HEK293 (cell line): ENCODE data around the gene CENPH.

ENCODE experiments used
- CTCF ChIA-PET: fragments of 350-600 bp; formaldehyde crosslinking; extraction: SDS; loops from one replicate; lab custom pipeline; 2021; ENCODE audit warnings: antibody characterized with exemption; lab: Yijun Ruan, JAX
- POLR2A ChIA-PET: fragments of 300-600 bp; formaldehyde crosslinking; extraction: SDS; loops from one replicate; lab custom pipeline; 2020; ENCODE audit warnings: antibody characterized with exemption, inconsistent platforms; lab: Yijun Ruan, JAX
- H3K27ac ChIP-seq: fragments of 200-500 bp; sonication (Bioruptor generic); 2 replicates; pipeline ENCODE4 v1.5.1; 2014; ENCODE audit warnings: low read depth, low read length, control low read depth, inconsistent platforms; ENCODE audit errors: extremely low read depth
- H3K36me3 ChIP-seq, 2 experiments: fragments of 200-500 bp in 1 of 2; sonication (Bioruptor generic) in 1 of 2; 1 replicate in 1 of 2; 2 replicates in 1 of 2; pipeline ENCODE4 v1.5.1; 2014 to 2017; ENCODE audit warnings: inconsistent platforms in 2 of 2, low read length in 2 of 2; ENCODE audit not compliant: control insufficient read depth in 2 of 2, insufficient read depth in 1 of 2
- H3K4me1 ChIP-seq: fragments of 200-500 bp; sonication (Bioruptor generic); 2 replicates; pipeline ENCODE4 v1.5.1; 2014; ENCODE audit warnings: mild to moderate bottlenecking, low read length, inconsistent platforms; ENCODE audit not compliant: control insufficient read depth, insufficient read depth
- H3K4me3 ChIP-seq: 2 replicates; pipeline ENCODE4 v1.5.1; 2011; ENCODE audit warnings: low read depth, mild to moderate bottlenecking, control low read depth, low read length, moderate library complexity
- H3K9me3 ChIP-seq: fragments of 200-500 bp; sonication (Bioruptor generic); 2 replicates; pipeline ENCODE4 v1.5.1; 2014; ENCODE audit warnings: low read depth, low read length, inconsistent platforms; ENCODE audit not compliant: control insufficient read depth, insufficient read depth
- EGR2 ChIP-seq: fragments of 450-650 bp; formaldehyde crosslinking; IDR thresholded peaks from 2 replicates; pipeline ENCODE4 v1.5.1; 2016; ENCODE audit warnings: low read depth, missing biosample characterization, missing genetic modification characterization
- GLI2 ChIP-seq: fragments of 450-650 bp; formaldehyde crosslinking; IDR thresholded peaks from 2 replicates; pipeline ENCODE4; 2017; ENCODE audit warnings: missing biosample characterization, missing genetic modification characterization, low read depth, borderline replicate concordance
- GLIS2 ChIP-seq: fragments of 450-650 bp; formaldehyde crosslinking; IDR thresholded peaks from 2 replicates; pipeline ENCODE4 v1.5.1; 2016; ENCODE audit warnings: missing biosample characterization, missing genetic modification characterization
- KLF8 ChIP-seq: fragments of 450-650 bp; formaldehyde crosslinking; IDR thresholded peaks from 2 replicates; pipeline ENCODE4 v1.5.1; 2016; ENCODE audit warnings: missing biosample characterization, missing genetic modification characterization
- OSR2 ChIP-seq: fragments of 450-650 bp; formaldehyde crosslinking; IDR thresholded peaks from 2 replicates; pipeline ENCODE4 v1.5.1; 2016; ENCODE audit warnings: missing biosample characterization, missing genetic modification characterization
- SALL2 ChIP-seq: fragments of 450-650 bp; formaldehyde crosslinking; IDR thresholded peaks from 2 replicates; pipeline ENCODE4 v1.5.0; 2017; ENCODE audit warnings: missing biosample characterization, mild to moderate bottlenecking, missing genetic modification characterization, borderline replicate concordance
- SCRT1 ChIP-seq: fragments of 450-650 bp; formaldehyde crosslinking; IDR thresholded peaks from 2 replicates; pipeline ENCODE4 v1.5.1; 2016; ENCODE audit warnings: missing biosample characterization, missing genetic modification characterization, borderline replicate concordance
- SETDB1 ChIP-seq: IDR thresholded peaks from one replicate; pipeline ENCODE4 v1.6.1; 2017; ENCODE audit warnings: mild to moderate bottlenecking, low read length, moderate library complexity, mixed read lengths; ENCODE audit not compliant: insufficient read length
- TRIM28 ChIP-seq: IDR thresholded peaks from 2 replicates; pipeline ENCODE4 v1.6.1; 2011; ENCODE audit warnings: low read length, control low read depth, borderline replicate concordance
- ZBTB21 ChIP-seq: fragments of 450-650 bp; formaldehyde crosslinking; IDR thresholded peaks from 2 replicates; pipeline ENCODE4 v1.5.1; 2017; ENCODE audit warnings: missing biosample characterization, missing genetic modification characterization
- ZNF133 ChIP-seq: fragments of 450-650 bp; formaldehyde crosslinking; IDR thresholded peaks from 2 replicates; pipeline ENCODE4 v1.5.1; 2016; ENCODE audit warnings: missing biosample characterization, missing genetic modification characterization
- ZNF223 ChIP-seq: fragments of 450-650 bp; formaldehyde crosslinking; IDR thresholded peaks from 2 replicates; pipeline ENCODE4 v1.5.1; 2016; ENCODE audit warnings: missing biosample characterization, missing genetic modification characterization
- ZNF274 ChIP-seq, 2 experiments: fragments of 200-500 bp in 1 of 2; fragments of 450-650 bp in 1 of 2; sonication (Bioruptor generic) in 1 of 2; formaldehyde crosslinking in 1 of 2; IDR thresholded peaks; 2 replicates each; pipeline versions ENCODE4 v1.5.1 to v1.6.1; 2014 to 2016; ENCODE audit warnings: borderline replicate concordance in 1 of 2, inconsistent platforms in 1 of 2, low read length in 1 of 2, missing biosample characterization in 1 of 2, missing genetic modification characterization in 1 of 2
- ZNF416 ChIP-seq: fragments of 450-650 bp; formaldehyde crosslinking; IDR thresholded peaks from 2 replicates; pipeline ENCODE4 v1.5.1; 2016; ENCODE audit warnings: missing biosample characterization, missing genetic modification characterization
- ZNF558 ChIP-seq: fragments of 450-650 bp; formaldehyde crosslinking; IDR thresholded peaks from 2 replicates; pipeline ENCODE4 v1.5.1; 2016; ENCODE audit warnings: missing biosample characterization, missing genetic modification characterization
- ZNF585B ChIP-seq: fragments of 450-650 bp; formaldehyde crosslinking; IDR thresholded peaks from 2 replicates; pipeline ENCODE4 v1.5.1; 2016; ENCODE audit warnings: missing biosample characterization, missing genetic modification characterization
- ZNF660 ChIP-seq: fragments of 450-650 bp; IDR thresholded peaks from 2 replicates; pipeline ENCODE4 v1.5.1; 2018; ENCODE audit warnings: missing biosample characterization, mild to moderate bottlenecking, missing genetic modification characterization
- TF ChIP-seq, protein P1 (sequence below): fragments of 450-650 bp; formaldehyde crosslinking; IDR thresholded peaks from 2 replicates; pipeline ENCODE4 v1.5.1; 2016; ENCODE audit warnings: missing biosample characterization, missing genetic modification characterization
- TF ChIP-seq, protein P2 (sequence below): fragments of 450-650 bp; formaldehyde crosslinking; IDR thresholded peaks from 2 replicates; pipeline ENCODE4 v1.5.1; 2016; ENCODE audit warnings: missing biosample characterization, missing genetic modification characterization
- TF ChIP-seq, protein P3 (sequence below): fragments of 450-650 bp; formaldehyde crosslinking; IDR thresholded peaks from 2 replicates; pipeline ENCODE4 v1.5.1; 2017; ENCODE audit warnings: missing biosample characterization, missing genetic modification characterization
- TF ChIP-seq, protein P4 (sequence below): fragments of 450-650 bp; formaldehyde crosslinking; IDR thresholded peaks from 2 replicates; pipeline ENCODE4 v1.5.1; 2016; ENCODE audit warnings: missing biosample characterization, missing genetic modification characterization
- TF ChIP-seq, protein P5 (sequence below): fragments of 450-650 bp; formaldehyde crosslinking; IDR thresholded peaks from 2 replicates; pipeline ENCODE4 v1.5.1; 2016; ENCODE audit warnings: missing biosample characterization, missing genetic modification characterization
- TF ChIP-seq, protein P6 (sequence below): fragments of 450-650 bp; formaldehyde crosslinking; IDR thresholded peaks from 2 replicates; pipeline ENCODE4 v1.5.1; 2016; ENCODE audit warnings: missing biosample characterization, missing genetic modification characterization, low read depth
- TF ChIP-seq, protein P7 (sequence below): fragments of 450-650 bp; formaldehyde crosslinking; IDR thresholded peaks from 2 replicates; pipeline ENCODE4; 2016; ENCODE audit warnings: missing biosample characterization, missing genetic modification characterization

Gene CENPH, protein sequence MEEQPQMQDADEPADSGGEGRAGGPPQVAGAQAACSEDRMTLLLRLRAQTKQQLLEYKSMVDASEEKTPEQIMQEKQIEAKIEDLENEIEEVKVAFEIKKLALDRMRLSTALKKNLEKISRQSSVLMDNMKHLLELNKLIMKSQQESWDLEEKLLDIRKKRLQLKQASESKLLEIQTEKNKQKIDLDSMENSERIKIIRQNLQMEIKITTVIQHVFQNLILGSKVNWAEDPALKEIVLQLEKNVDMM

DNA sequence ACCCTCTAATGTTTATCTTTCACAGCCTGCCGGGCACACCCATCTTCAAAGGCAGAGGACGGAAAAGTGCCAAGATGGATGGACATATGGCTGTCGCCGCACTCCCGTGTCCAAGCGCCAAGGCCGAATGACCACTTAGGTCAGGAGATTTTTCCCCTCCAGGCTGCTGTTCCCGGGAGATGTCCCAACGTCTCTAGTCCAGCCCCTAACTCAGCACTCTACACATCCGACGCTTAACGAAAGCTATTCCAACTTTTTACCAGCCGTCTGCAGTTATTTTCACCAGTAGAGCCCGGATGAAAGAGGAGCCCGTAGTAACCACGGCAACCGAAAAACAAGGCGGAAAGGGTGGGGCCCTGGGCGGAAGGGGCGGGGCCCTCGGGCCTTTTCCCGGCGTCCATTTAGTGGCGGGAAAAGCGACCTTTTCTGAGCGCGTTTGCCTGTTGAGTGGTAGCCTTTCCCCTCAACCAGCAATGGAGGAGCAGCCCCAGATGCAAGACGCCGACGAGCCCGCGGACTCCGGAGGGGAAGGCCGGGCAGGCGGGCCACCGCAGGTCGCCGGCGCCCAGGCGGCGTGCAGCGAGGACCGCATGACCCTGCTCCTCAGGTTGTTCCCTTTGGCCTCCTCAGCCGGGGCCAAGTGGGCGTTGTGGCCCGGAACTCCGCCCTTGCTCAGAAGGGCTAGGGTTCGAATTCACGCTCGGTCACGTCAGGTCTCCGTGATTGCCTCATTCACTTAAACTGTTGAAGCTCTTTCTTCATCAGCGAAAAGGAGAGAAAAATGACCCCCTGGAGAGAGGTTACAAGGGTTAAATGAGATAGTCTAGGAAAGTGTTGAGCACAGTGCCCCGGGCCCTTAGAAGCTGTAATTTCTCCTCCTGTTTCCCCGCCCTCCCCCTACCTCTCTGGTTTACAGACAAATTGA is at the start of gene CENPH:
TSS of gene CENPH (plus strand) at position 422 of the 925 bp plus-strand sequence. CDS start at position 474, 52 bp downstream.
- Histone ChIP-seq H3K4me1 (no peaks in the 10 kb centered on the region), H3K27ac (peak within 1 kb of the TSS; percentile 89), H3K36me3 (peaks cover 26% of the 10 kb centered on the region in 2 experiments), H3K9me3 (no peaks in the 10 kb centered on the region), H3K4me3 (peak within 1 kb of the TSS; percentile 97)
- POLR2A ChIA-PET = interaction anchor here (0.7 to 2.6 kb wide), 14 partner anchors 9 to 238 kb away, joined by 3 to 16 read pairs (median 4); partner anchors contain the start of genes AK6, CCDC125, CCNB1 and CDK7
- CTCF ChIA-PET = no interaction called here
- TF ChIP-seq, protein P1, sequence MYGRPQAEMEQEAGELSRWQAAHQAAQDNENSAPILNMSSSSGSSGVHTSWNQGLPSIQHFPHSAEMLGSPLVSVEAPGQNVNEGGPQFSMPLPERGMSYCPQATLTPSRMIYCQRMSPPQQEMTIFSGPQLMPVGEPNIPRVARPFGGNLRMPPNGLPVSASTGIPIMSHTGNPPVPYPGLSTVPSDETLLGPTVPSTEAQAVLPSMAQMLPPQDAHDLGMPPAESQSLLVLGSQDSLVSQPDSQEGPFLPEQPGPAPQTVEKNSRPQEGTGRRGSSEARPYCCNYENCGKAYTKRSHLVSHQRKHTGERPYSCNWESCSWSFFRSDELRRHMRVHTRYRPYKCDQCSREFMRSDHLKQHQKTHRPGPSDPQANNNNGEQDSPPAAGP (tag by site-specific recombination) = peak; percentile 66
- TF ChIP-seq SCRT1 (tag by site-specific recombination) = peak; percentile 98
- TF ChIP-seq ZNF223 (tag by site-specific recombination) = no peak
- TF ChIP-seq TRIM28 = 0 out of 2 replicates have a peak, but pooled peaks have one; percentile 50
- TF ChIP-seq, protein P2, sequence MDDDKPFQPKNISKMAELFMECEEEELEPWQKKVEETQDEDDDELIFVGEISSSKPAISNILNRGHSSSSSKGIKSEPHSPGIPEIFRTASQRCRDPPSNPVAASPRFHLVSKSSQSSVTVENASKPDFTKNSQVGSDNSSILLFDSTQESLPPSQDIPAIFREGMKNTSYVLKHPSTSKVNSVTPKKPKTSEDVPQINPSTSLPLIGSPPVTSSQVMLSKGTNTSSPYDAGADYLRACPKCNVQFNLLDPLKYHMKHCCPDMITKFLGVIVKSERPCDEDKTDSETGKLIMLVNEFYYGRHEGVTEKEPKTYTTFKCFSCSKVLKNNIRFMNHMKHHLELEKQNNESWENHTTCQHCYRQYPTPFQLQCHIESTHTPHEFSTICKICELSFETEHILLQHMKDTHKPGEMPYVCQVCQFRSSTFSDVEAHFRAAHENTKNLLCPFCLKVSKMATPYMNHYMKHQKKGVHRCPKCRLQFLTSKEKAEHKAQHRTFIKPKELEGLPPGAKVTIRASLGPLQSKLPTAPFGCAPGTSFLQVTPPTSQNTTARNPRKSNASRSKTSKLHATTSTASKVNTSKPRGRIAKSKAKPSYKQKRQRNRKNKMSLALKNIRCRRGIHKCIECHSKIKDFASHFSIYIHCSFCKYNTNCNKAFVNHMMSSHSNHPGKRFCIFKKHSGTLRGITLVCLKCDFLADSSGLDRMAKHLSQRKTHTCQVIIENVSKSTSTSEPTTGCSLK = no peak
- TF ChIP-seq ZNF558 (tag by site-specific recombination) = no peak
- TF ChIP-seq, protein P3, sequence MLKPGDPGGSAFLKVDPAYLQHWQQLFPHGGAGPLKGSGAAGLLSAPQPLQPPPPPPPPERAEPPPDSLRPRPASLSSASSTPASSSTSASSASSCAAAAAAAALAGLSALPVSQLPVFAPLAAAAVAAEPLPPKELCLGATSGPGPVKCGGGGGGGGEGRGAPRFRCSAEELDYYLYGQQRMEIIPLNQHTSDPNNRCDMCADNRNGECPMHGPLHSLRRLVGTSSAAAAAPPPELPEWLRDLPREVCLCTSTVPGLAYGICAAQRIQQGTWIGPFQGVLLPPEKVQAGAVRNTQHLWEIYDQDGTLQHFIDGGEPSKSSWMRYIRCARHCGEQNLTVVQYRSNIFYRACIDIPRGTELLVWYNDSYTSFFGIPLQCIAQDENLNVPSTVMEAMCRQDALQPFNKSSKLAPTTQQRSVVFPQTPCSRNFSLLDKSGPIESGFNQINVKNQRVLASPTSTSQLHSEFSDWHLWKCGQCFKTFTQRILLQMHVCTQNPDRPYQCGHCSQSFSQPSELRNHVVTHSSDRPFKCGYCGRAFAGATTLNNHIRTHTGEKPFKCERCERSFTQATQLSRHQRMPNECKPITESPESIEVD = no peak; the same call in 1 of the 2 replicates
- TF ChIP-seq OSR2 = no peak
- no peak for TF ChIP-seq ZNF133 (tag by site-specific recombination)
- no peak for TF ChIP-seq ZNF416 (tag by site-specific recombination)
- no peak for TF ChIP-seq ZNF274 (IDR thresholded peaks at IDR 0.05; ENCODE audit: low read length)
- no peak for TF ChIP-seq ZNF274 (tag by site-specific recombination; IDR thresholded peaks at IDR 0.05; ENCODE audit: borderline replicate concordance)
- TF ChIP-seq ZBTB21 = peak; percentile 82
- TF ChIP-seq, protein P4, sequence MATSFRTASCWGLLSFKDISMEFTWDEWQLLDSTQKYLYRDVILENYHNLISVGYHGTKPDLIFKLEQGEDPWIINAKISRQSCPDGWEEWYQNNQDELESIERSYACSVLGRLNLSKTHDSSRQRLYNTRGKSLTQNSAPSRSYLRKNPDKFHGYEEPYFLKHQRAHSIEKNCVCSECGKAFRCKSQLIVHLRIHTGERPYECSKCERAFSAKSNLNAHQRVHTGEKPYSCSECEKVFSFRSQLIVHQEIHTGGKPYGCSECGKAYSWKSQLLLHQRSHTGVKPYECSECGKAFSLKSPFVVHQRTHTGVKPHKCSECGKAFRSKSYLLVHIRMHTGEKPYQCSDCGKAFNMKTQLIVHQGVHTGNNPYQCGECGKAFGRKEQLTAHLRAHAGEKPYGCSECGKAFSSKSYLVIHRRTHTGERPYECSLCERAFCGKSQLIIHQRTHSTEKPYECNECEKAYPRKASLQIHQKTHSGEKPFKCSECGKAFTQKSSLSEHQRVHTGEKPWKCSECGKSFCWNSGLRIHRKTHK (tag by site-specific recombination) = no peak
- peak; percentile 25 for TF ChIP-seq SETDB1
- no peak for TF ChIP-seq GLIS2 (tag by site-specific recombination)
- no peak for TF ChIP-seq SALL2
- TF ChIP-seq, protein P5, sequence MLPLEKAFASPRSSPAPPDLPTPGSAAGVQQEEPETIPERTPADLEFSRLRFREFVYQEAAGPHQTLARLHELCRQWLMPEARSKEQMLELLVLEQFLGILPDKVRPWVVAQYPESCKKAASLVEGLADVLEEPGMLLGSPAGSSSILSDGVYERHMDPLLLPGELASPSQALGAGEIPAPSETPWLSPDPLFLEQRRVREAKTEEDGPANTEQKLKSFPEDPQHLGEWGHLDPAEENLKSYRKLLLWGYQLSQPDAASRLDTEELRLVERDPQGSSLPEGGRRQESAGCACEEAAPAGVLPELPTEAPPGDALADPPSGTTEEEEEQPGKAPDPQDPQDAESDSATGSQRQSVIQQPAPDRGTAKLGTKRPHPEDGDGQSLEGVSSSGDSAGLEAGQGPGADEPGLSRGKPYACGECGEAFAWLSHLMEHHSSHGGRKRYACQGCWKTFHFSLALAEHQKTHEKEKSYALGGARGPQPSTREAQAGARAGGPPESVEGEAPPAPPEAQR = no peak
- TF ChIP-seq, protein P6, sequence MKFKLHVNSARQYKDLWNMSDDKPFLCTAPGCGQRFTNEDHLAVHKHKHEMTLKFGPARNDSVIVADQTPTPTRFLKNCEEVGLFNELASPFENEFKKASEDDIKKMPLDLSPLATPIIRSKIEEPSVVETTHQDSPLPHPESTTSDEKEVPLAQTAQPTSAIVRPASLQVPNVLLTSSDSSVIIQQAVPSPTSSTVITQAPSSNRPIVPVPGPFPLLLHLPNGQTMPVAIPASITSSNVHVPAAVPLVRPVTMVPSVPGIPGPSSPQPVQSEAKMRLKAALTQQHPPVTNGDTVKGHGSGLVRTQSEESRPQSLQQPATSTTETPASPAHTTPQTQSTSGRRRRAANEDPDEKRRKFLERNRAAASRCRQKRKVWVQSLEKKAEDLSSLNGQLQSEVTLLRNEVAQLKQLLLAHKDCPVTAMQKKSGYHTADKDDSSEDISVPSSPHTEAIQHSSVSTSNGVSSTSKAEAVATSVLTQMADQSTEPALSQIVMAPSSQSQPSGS (tag by site-specific recombination) = peak; percentile 60; the same call in 1 of the 2 replicates
- no peak for TF ChIP-seq ZNF585B
- peak; percentile 69 for TF ChIP-seq EGR2 (tag by site-specific recombination)
- no peak for TF ChIP-seq GLI2 (tag by site-specific recombination)
- peak; percentile 97 for TF ChIP-seq KLF8 (tag by site-specific recombination)
- TF ChIP-seq, protein P7, sequence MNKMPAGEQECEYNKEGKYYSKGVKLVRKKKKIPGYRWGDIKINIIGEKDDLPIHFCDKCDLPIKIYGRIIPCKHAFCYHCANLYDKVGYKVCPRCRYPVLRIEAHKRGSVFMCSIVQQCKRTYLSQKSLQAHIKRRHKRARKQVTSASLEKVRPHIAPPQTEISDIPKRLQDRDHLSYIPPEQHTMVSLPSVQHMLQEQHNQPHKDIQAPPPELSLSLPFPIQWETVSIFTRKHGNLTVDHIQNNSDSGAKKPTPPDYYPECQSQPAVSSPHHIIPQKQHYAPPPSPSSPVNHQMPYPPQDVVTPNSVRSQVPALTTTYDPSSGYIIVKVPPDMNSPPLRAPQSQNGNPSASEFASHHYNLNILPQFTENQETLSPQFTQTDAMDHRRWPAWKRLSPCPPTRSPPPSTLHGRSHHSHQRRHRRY (tag by site-specific recombination) = no peak
- TF ChIP-seq ZNF660 (tag by site-specific recombination) = peak; percentile 95
